GM18861 (cell line): Measurements from ENCODE around the gene PRMT1.
"Not testable (repeated sequence)": the region's sequence is repeated elsewhere in the genome, so short reads cannot be mapped to it uniquely, and the experiment has no call there.

Experiments used
- ATAC-seq: cut with Tn5 transposase; IDR thresholded peaks from one replicate; pipeline ENCODE4 v1.9.1; 2021; ENCODE audit not compliant: unreplicated experiment

The PRMT1 gene

GRCh38 chr19:49718511-49718910 is 41.4 kb downstream of the PRMT1 start:
- ATAC-seq: no peak

DNA sequence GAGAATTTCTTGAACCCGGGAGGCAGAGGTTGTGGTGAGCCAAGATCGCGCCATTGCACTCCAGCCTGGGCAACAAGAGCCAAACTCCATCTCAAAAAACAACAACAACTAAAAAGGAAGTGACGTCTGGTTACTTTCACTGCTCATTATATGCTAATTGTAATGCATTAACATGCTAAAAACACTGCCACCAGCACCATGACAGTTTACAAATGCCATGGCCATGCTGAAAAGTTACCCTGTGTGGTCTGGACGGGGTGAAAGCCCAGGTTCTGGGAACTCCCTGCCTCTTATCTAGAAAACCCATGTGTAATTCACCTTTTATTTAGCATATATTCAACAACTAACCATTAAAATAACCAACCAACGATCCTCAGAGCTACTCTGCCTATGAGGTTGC is 41.9 kb downstream of the PRMT1 start:
- no peak for ATAC-seq

DNA sequence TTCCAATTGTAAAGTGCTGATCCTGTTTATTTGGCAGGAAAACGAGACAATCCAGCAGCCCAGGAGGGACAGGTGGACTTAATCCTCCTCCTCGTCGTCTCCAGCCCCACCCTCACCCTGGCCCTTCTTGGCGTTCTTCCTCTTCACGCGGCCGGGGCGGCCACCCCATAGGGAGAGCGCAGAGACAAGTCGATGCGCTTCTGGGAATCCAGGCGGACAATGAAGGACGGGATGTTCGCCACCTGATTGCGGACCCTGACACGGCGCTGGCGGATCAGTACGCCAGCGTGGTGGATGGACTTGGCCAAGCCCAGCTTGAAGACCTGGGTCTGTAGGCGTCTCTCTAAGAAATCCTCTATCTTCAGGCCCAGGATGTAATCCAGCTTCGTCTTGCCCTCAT is 42.3 kb downstream of the PRMT1 start:
- ATAC-seq: not testable (repeated sequence)

- ATAC-seq: no peak
Observed at GRCh38 chr19:49727217-49728030, 50.4 kb downstream of the PRMT1 start.

- no peak for ATAC-seq
Observed at GRCh38 chr19:49730166-49730565, 53.1 kb downstream of the PRMT1 start.
